GM12878 (cell line): Measurements from ENCODE around the gene CAPN14. TPM values are rescaled to one million over a fixed set of nuclear protein-coding genes. Genes with fewer than 3 reads are reported as not detected.
A peak's percentile ranks its signal among the peaks of the same experiment; 100 is the strongest.

Experiments
- ATAC-seq: fragments of 200-7000 bp; cut with Tn5 transposase; 3 replicates; pipeline ENCODE4 v1.9.1; 2020; ENCODE audit warnings: mild to moderate bottlenecking, moderate library complexity
- BruUV-seq: library from RNA; stranded (reverse); fragments of 400-500 nt; replicated peaks from 2 replicates; lab custom pipeline; 2021; lab: Mats Ljungman, UMichigan
- CTCF ChIA-PET: fragments of 300-600 bp; sonication (Branson Sonifier 250); formaldehyde crosslinking; extraction: SDS; loops from one replicate; lab custom pipeline; 2021; ENCODE audit warnings: inconsistent platforms; lab: Yijun Ruan, JAX
- POLR2A ChIA-PET: fragments of 350-600 bp; formaldehyde crosslinking; extraction: SDS; loops from one replicate; lab custom pipeline; 2021; ENCODE audit warnings: inconsistent platforms; lab: Charles Lee
- RAD21 ChIA-PET: fragments of 300-600 bp; sonication (Branson Sonifier 250); formaldehyde crosslinking; loops from one replicate; lab custom pipeline; 2023; ENCODE audit warnings: antibody characterized with exemption; ENCODE audit not compliant: unreplicated experiment; lab: Charles Lee
- SMC1A ChIA-PET: fragments of 300-600 bp; sonication (Branson Sonifier 250); formaldehyde crosslinking; loops from one replicate; lab custom pipeline; 2023; ENCODE audit not compliant: unreplicated experiment, uncharacterized antibody; lab: Charles Lee
- DNase-seq: peaks from one replicate; pipeline ENCODE4 v3.0.0-alpha.2; 2011; ENCODE audit warnings: low read depth, low spot score
- FAIRE-seq: peaks from 3 replicates; lab custom pipeline; 2011; peaks lifted over from hg19 to GRCh38; lab: Jason Lieb, UNC
- H2AFZ ChIP-seq: 2 replicates; pipeline ENCODE4 v1.6.0; 2011; ENCODE audit warnings: low read depth, low read length, control low read depth; ENCODE audit not compliant: control insufficient read depth
- H3K27ac ChIP-seq: 2 replicates; pipeline ENCODE4 v1.5.1; 2011; ENCODE audit warnings: control low read depth; ENCODE audit not compliant: control insufficient read depth, insufficient read depth
- H3K27me3 ChIP-seq, 2 experiments: replicated peaks in 1 of 2; 2 replicates each; pipeline versions ENCODE4 v1.6.0 to v1.6.1; 2011; ENCODE audit warnings: low read length in 1 of 2; ENCODE audit not compliant: control insufficient read depth in 2 of 2, insufficient read depth in 2 of 2
- H3K36me3 ChIP-seq, 2 experiments: 2 replicates each; pipeline ENCODE4 v1.5.1; 2011; ENCODE audit warnings: low read length in 1 of 2; ENCODE audit not compliant: control insufficient read depth in 2 of 2, insufficient read depth in 2 of 2
- H3K4me1 ChIP-seq: 2 replicates; pipeline ENCODE4 v1.6.1; 2011; ENCODE audit warnings: mild to moderate bottlenecking, low read length, moderate library complexity, mixed read lengths; ENCODE audit not compliant: control insufficient read depth, insufficient read depth
- H3K4me2 ChIP-seq: 2 replicates; pipeline ENCODE4 v1.6.0; 2011; ENCODE audit warnings: control low read depth; ENCODE audit not compliant: control insufficient read depth, insufficient read depth
- H3K4me3 ChIP-seq: fragments of 200-600 bp; sonication (generic); 2 replicates; pipeline ENCODE4 v1.5.1; 2016
- H3K79me2 ChIP-seq: 2 replicates; pipeline ENCODE4 v1.6.0; 2011; ENCODE audit warnings: low read length; ENCODE audit not compliant: control insufficient read depth, insufficient read depth
- H3K9ac ChIP-seq: 2 replicates; pipeline ENCODE4 v1.8.0; 2011; ENCODE audit warnings: low read length, control low read depth, mixed read lengths; ENCODE audit not compliant: control insufficient read depth, insufficient read depth
- H3K9me3 ChIP-seq: replicated peaks from 3 replicates; pipeline ENCODE4 v1.5.1; 2011; ENCODE audit warnings: mild to moderate bottlenecking, low read length; ENCODE audit not compliant: control insufficient read depth, insufficient read depth
- H4K20me1 ChIP-seq: 2 replicates; pipeline ENCODE4 v1.6.0; 2011; ENCODE audit not compliant: control insufficient read depth, insufficient read depth
- CREB1 ChIP-seq: IDR thresholded peaks from 2 replicates; pipeline ENCODE4 v1.6.1; 2012; ENCODE audit warnings: low read depth, mild to moderate bottlenecking, inconsistent platforms
- DPF2 ChIP-seq: fragments of 450-650 bp; IDR thresholded peaks from 2 replicates; pipeline ENCODE4 v1.6.1; 2017; ENCODE audit warnings: mild to moderate bottlenecking
- PKNOX1 ChIP-seq: fragments of 450-650 bp; IDR thresholded peaks from 2 replicates; pipeline ENCODE4 v1.6.1; 2016; ENCODE audit warnings: mild to moderate bottlenecking
- RELB ChIP-seq: fragments of 450-650 bp; IDR thresholded peaks from 2 replicates; pipeline ENCODE4 v1.6.1; 2017; ENCODE audit warnings: low read depth, mild to moderate bottlenecking, moderate library complexity
- SREBF2 ChIP-seq: IDR thresholded peaks from 2 replicates; pipeline ENCODE4 v1.6.1; 2012; ENCODE audit warnings: mild to moderate bottlenecking, low read length
- TCF7 ChIP-seq: IDR thresholded peaks from 2 replicates; pipeline ENCODE4 v1.6.1; 2014; ENCODE audit warnings: antibody characterized with exemption, borderline replicate concordance
- WRNIP1 ChIP-seq: IDR thresholded peaks from 2 replicates; pipeline ENCODE4 v1.6.1; 2011; ENCODE audit warnings: low read depth, low read length, improper control_type of control experiment, borderline replicate concordance
- ZNF217 ChIP-seq: fragments of 450-650 bp; IDR thresholded peaks from 2 replicates; pipeline ENCODE4 v1.6.1; 2017; ENCODE audit warnings: antibody characterized with exemption, mild to moderate bottlenecking
- ZNF622 ChIP-seq: fragments of 450-650 bp; IDR thresholded peaks from 2 replicates; pipeline ENCODE4 v1.6.1; 2017; ENCODE audit warnings: mild to moderate bottlenecking, inconsistent platforms
- WGBS: methylation state at CpG from one replicate; pipeline ENCODE4 v1.1.6; 2016; ENCODE audit warnings: low lambda C conversion rate; ENCODE audit not compliant: insufficient replicate concordance, insufficient coverage; ENCODE audit errors: missing lambda C conversion rate; 5-methylcytosine and 5-hydroxymethylcytosine counted together
- in situ Hi-C: fragments of 300-500 bp; cut with MboI; formaldehyde crosslinking; loops from 9 replicates; pipeline ENCODE4 v1.14.3; 2018; ENCODE audit warnings: mixed read lengths
- intact Hi-C: fragments of 100-400 bp; cut with micrococcal nuclease; formaldehyde crosslinking; loops from one replicate; pipeline ENCODE4 v1.14.2; 2022; ENCODE audit not compliant: unreplicated experiment
- polyA plus RNA-seq, 11 experiments: library from polyadenylated mRNA; depleted of rRNA in 4 of 11; unstranded in 6 of 11; stranded (reverse) in 5 of 11; fragments of >200 nt; fragmentation: Nextera tagmentation in 4 of 11; fragmentation: Illumina TruSeq in 1 of 11; extraction: Ambion mirVana in 4 of 11; extraction: Trizol in 1 of 11; gene quantifications; 1 replicate in 1 of 11; 2 replicates in 10 of 11; pipeline versions ENCODE4 v1.2.1 to v1.2.3, GENCODE V29; 2011 to 2016; ENCODE audit warnings: inconsistent platforms in 2 of 11, missing spikeins in 2 of 11, low read depth in 1 of 11
- total RNA-seq, 4 experiments: library from RNA; depleted of rRNA in 3 of 4; stranded (reverse); fragments of >200 nt in 3 of 4; fragmentation: Illumina TruSeq in 1 of 4; extraction: Trizol in 1 of 4; gene quantifications; 2 replicates each; pipeline versions ENCODE4 v1.2.1 to v1.2.3, GENCODE V29; 2013 to 2021

Gene CAPN14
- total and polyA plus RNA-seq, 10 of the 15 experiments (the other 5 are each of a cell fraction or from before 2014, with no cell fraction given): 0.08 to 1.5 (median 1.1) TPM

- no peak overlapping the region for H3K27ac ChIP-seq
- SMC1A ChIA-PET: no interaction called here
- H3K4me2 ChIP-seq: no peak overlapping the region
- CTCF ChIA-PET: interaction anchor here (1.1 kb wide), 1 partner anchor 18 kb away, joined by 4 read pairs; no protein-coding TSS in a partner anchor
- POLR2A ChIA-PET: no interaction called here
- TF ChIP-seq ZNF622: no peak
- TF ChIP-seq SREBF2: no peak
- peak; percentile 47; the same call in 1 of the 2 replicates for TF ChIP-seq RELB
- peak; percentile 100 for TF ChIP-seq DPF2
- TF ChIP-seq TCF7: no peak
- no peak for TF ChIP-seq PKNOX1
- peak; percentile 97; the same call in 1 of the 2 replicates for TF ChIP-seq WRNIP1
- TF ChIP-seq ZNF217: peak; percentile 83
- TF ChIP-seq CREB1: no peak
- RAD21 ChIA-PET: interaction anchor here (1.5 kb wide), 1 partner anchor 33 kb away, joined by 3 read pairs; no protein-coding TSS in a partner anchor
- peaks cover 2 to 27% of the 10 kb centered on the region in 2 experiments for H3K27me3 ChIP-seq
- H3K4me3 ChIP-seq: no peak overlapping the region
- H2AFZ ChIP-seq: no peak overlapping the region
- WGBS: 12% methylated on average over 10 of the region's 10 CpGs
- no TSS peak for BruUV-seq
- no peaks in the 10 kb centered on the region for H3K79me2 ChIP-seq
- no peaks in the 10 kb centered on the region for H3K9me3 ChIP-seq
- in situ Hi-C loops (no loop called here), intact Hi-C loops (loop anchor here (5.0 kb wide), 1 partner anchor 104 kb away; no protein-coding TSS in a partner anchor)
- no peak overlapping the region for H3K9ac ChIP-seq
- H3K4me1 ChIP-seq: no peaks in the 10 kb centered on the region; the same call in 1 of the 2 replicates
- no peaks in the 10 kb centered on the region for H3K36me3 ChIP-seq
- H4K20me1 ChIP-seq: no peaks in the 10 kb centered on the region
- ATAC-seq (peak; percentile 35), DNase-seq (no peak), FAIRE-seq (no peak)
Observed at GRCh38 chr2:31136732-31137131, 80.6 kb downstream of the CAPN14 start.
